DMS153 treated with DMSO at 0.1 percent for 48 hours (cell line): ENCODE measurements around the gene ARHGAP22.

Experiments
- DNase-seq: peaks from one replicate; lab custom pipeline; 2025; ENCODE audit not compliant: unreplicated experiment; lab: John Stamatoyannopoulos, UW

ARHGAP22 gene

GRCh38 chr10:48535416-48536155, 69.3 kb downstream of the ARHGAP22 start:
- DNase-seq: no peak

GRCh38 chr10:48533951-48534720, 70.7 kb downstream of the ARHGAP22 start:
- DNase-seq: no peak

- no peak for DNase-seq
These were observed 71.3 kb downstream of the ARHGAP22 start for GRCh38 chr10:48533540-48533939.

GRCh38 chr10:48531486-48531885, 73.4 kb downstream of the ARHGAP22 start:
- DNase-seq: no peak

GRCh38 chr10:48529331-48529730, 75.5 kb downstream of the ARHGAP22 start:
- DNase-seq: no peak

GRCh38 chr10:48527756-48528155, 77.1 kb downstream of the ARHGAP22 start:
- DNase-seq: no peak

GRCh38 chr10:48526846-48527505, 77.9 kb downstream of the ARHGAP22 start:
- no peak for DNase-seq

GRCh38 chr10:48526011-48526821, 78.7 kb downstream of the ARHGAP22 start:
- no peak for DNase-seq

GRCh38 chr10:48525113-48525512, 79.8 kb downstream of the ARHGAP22 start:
- DNase-seq: no peak

GRCh38 chr10:48523820-48524758, 80.8 kb downstream of the ARHGAP22 start:
- DNase-seq: no peak

- DNase-seq: no peak
These were observed 81.6 kb downstream of the ARHGAP22 start for GRCh38 chr10:48523212-48523819.

- DNase-seq: no peak
These were observed 82.7 kb downstream of the ARHGAP22 start for GRCh38 chr10:48522011-48522765.

- DNase-seq: no peak
These were observed 84.3 kb downstream of the ARHGAP22 start for GRCh38 chr10:48520594-48520993.

- no peak for DNase-seq
These were observed 84.7 kb downstream of the ARHGAP22 start for GRCh38 chr10:48520184-48520506.

- no peak for DNase-seq
These were observed 85.2 kb downstream of the ARHGAP22 start for GRCh38 chr10:48519481-48520183.

- DNase-seq: no peak
These were observed 85.9 kb downstream of the ARHGAP22 start for GRCh38 chr10:48518986-48519385.

GRCh38 chr10:48517911-48518811, 86.7 kb downstream of the ARHGAP22 start:
- no peak for DNase-seq
